Peyer's patch (tissue), 4 donors: Measurements from ENCODE around the gene C3orf22. TPM values are rescaled to one million over a fixed set of nuclear protein-coding genes. Genes with fewer than 3 reads are reported as not detected.
A peak's percentile ranks its signal among the peaks of the same experiment; 100 is the strongest.

Source experiments
- DNase-seq, 3 donors: peaks; one replicate each; pipeline ENCODE4 v3.0.0-alpha.2; 2017 to 2019
- H3K27ac ChIP-seq, 4 donors: fragments of 200-600 bp; sonication (generic); one replicate each; pipeline ENCODE4 v1.5.1; 2016 to 2019
- H3K27me3 ChIP-seq, 2 donors: fragments of 200-600 bp; sonication (generic); one replicate each; pipeline ENCODE4 v1.5.1; 2019
- H3K36me3 ChIP-seq, 3 donors: fragments of 200-600 bp; sonication (generic); one replicate each; pipeline ENCODE4 v1.5.1; 2016 to 2019
- H3K4me1 ChIP-seq, 4 donors: fragments of 200-600 bp; sonication (generic); one replicate each; pipeline ENCODE4 v1.5.1; 2016 to 2019
- H3K4me3 ChIP-seq, 4 donors: fragments of 200-600 bp; sonication (generic); 1 replicate in 3 of 4; 2 replicates in 1 of 4; pipeline ENCODE4 v1.5.1; 2016 to 2019; ENCODE audit warnings: mild to moderate bottlenecking in 1 of 4
- H3K9me3 ChIP-seq, 4 donors: fragments of 200-600 bp; sonication (generic); one replicate each; pipeline ENCODE4 v1.5.1; 2016 to 2019; ENCODE audit warnings: mild to moderate bottlenecking in 1 of 4
- CTCF ChIP-seq, 6 experiments: fragments of 450-650 bp in 4 of 6; fragments of 200-600 bp in 2 of 6; sonication (generic) in 1 of 6; IDR thresholded peaks; one replicate each; pipeline ENCODE4 v1.5.1; 2017 to 2019; ENCODE audit warnings: antibody characterized with exemption in 6 of 6, mild to moderate bottlenecking in 3 of 6, moderate library complexity in 1 of 6
- POLR2A ChIP-seq, 2 donors: fragments of 450-650 bp; IDR thresholded peaks; one replicate each; pipeline ENCODE4 v1.5.1; 2017; ENCODE audit warnings: antibody characterized with exemption in 2 of 2, mild to moderate bottlenecking in 2 of 2, moderate library complexity in 2 of 2
- total RNA-seq, 4 donors: library from RNA; depleted of rRNA; stranded (reverse); fragments of >200 nt; gene quantifications; one replicate each; pipeline ENCODE4 v1.1.0, GENCODE V29; 2016

The C3orf22 gene
- total RNA-seq, 4 donors from 2014 or later = not detected

DNA sequence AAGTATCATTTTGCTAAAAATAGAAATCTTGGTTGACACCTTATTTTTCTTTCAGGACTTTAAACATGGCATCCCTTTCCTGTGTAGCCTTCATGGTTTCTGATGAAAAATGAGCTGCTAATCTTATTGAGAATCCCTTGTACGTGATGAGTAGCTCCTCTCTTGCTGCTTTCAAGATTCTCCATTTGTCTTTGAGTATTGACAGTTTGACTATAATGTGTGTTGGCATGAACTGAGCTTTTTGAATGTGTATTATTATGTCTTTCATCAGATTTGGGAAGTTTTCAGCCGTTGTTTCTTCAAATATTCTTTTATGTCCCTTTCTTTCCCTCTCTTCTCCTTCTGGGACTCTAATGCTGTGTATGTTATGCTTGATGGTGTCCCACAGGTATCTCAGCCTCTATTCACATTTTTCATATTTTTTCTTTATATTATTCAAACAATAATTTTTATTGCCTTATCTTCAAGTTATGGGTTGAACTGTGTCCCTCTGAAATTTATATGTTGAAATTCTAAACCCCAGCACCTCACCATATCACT is 4.1 kb upstream of the C3orf22 start:
- Histone ChIP-seq H3K9me3 (no peaks in the 10 kb centered on the region), H3K27me3 (no peaks in the 10 kb centered on the region), H3K36me3 (no peaks in the 10 kb centered on the region), H3K4me3 (no peak overlapping the region), H3K4me1 (no peaks in the 10 kb centered on the region), H3K27ac (no peak overlapping the region)
- DNase-seq = no peak
- TF ChIP-seq POLR2A (IDR thresholded peaks at IDR 0.05) (no peak), CTCF (IDR thresholded peaks at IDR 0.05) (no peak)

DNA sequence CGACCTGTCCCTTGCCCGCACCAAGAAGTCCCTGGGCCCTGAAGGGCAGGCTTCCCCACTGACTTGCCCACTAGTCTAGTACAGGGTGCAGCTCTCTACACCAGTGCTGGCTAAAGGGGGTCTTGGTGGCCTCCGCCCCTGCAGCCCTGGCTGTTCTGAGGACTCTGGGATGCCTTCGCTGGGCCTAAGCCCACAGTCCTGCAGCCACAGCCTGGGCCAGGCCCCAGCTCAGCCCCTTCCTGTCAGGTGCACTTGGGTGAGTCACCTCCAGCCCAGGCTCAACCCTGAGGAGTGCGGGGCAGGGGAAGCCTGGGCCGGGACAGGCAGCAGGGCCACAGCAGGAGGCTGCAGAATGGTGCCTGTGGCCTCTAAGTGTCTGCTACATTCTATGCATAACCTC is 971 bp downstream of the C3orf22 start:
- H3K27me3 ChIP-seq = no peaks in the 10 kb centered on the region
- H3K4me3 ChIP-seq = no peak overlapping the region
- no peaks in the 10 kb centered on the region for H3K9me3 ChIP-seq
- no peak for TF ChIP-seq CTCF (IDR thresholded peaks at IDR 0.05)
- TF ChIP-seq POLR2A (IDR thresholded peaks at IDR 0.05) = no peak
- H3K4me1 ChIP-seq = no peaks in the 10 kb centered on the region
- no peaks in the 10 kb centered on the region for H3K36me3 ChIP-seq
- H3K27ac ChIP-seq = no peak overlapping the region
- DNase-seq = peak in 1 of 3 donors; percentile 20

- Histone ChIP-seq H3K4me3 (no peak overlapping the region), H3K27ac (no peak overlapping the region), H3K9me3 (no peaks in the 10 kb centered on the region), H3K4me1 (no peaks in the 10 kb centered on the region), H3K27me3 (no peaks in the 10 kb centered on the region), H3K36me3 (no peaks in the 10 kb centered on the region)
- TF ChIP-seq CTCF (IDR thresholded peaks at IDR 0.05) (no peak), POLR2A (IDR thresholded peaks at IDR 0.05) (no peak)
- DNase-seq = peak; percentile 8 to 40 (median 38)
These were observed 1.4 kb downstream of the C3orf22 start for GRCh38 chr3:126557415-126557745.

DNA sequence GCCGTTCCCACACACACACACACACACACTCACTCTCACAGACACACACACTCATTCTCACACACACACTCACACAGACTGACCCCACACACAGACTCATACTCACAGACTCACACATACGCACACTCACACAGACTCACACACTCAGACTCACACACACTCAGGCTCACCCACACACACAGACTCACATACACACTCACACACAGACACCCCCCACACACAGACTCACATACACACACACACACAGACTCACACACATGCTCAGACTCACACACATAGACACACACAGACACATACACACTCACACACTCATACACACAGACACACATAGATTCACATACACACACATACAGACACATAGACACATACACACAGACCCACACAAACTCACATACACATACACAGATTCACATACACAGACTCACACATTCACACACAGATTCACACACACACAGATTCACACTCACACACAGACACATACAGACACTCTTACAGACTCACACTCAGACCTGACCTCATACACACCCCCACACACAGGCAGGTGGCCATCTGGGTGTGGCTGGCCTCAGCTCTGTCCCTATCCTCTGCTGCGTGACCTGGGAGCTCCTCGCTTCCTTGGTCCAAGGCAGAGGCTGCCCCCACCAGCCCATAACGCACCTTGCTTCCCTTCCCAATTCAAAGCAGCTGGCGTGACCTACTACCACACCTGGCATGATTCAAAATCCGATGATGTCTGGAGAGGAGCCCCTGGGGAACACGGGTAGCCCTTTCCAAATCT is 1.9 kb downstream of the C3orf22 start:
- DNase-seq = peak in 2 of 3 donors; percentile 2 to 35
- no peaks in the 10 kb centered on the region for H3K36me3 ChIP-seq
- no peaks in the 10 kb centered on the region for H3K27me3 ChIP-seq
- no peak overlapping the region for H3K4me3 ChIP-seq
- no peak overlapping the region for H3K27ac ChIP-seq
- no peaks in the 10 kb centered on the region for H3K9me3 ChIP-seq
- no peaks in the 10 kb centered on the region for H3K4me1 ChIP-seq
- TF ChIP-seq POLR2A (IDR thresholded peaks at IDR 0.05) (no peak), CTCF (IDR thresholded peaks at IDR 0.05) (no peak)

DNA sequence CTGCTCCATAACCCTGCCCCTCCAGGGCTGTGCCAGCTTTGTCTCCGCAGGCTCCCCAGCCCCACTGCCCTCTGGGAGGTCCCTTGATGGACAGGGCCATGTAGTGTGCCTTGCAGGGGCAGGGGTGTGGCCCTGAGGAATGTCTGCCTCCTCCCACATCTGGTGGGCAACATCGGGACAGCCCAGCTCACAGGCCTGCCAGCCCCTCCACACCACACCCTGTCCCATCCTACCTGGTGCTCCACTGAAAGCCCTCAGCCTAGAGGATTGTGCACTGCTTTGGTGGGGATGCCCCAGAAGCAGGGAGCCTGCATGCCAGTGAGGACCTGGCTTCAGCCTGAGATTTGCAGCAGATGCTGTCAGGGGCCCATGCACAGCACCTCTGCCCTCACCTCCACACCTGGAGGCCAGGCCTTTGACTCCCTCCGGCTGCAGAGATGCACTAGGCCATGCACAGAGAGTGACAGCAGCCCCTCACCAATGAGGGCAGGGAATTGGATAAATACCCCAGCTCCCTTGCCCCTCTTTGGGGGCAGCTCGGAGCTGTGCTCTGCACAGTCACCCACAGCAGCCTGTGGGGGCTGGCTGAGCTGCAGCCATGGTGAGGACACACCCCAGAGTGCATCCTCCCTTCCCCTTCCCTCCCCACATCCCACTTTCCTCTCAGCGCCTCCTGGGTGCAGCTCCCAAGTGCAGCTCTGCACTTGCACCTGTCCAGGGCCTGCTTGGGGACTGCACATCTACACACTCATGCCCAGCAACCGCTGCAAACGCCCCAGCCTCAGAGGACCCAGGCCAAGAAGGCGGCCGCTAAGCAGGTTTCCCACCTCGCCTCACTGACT is 2.7 kb downstream of the C3orf22 start:
- H3K4me3 ChIP-seq = no peak overlapping the region
- DNase-seq = peak in 2 of 3 donors; percentile 4 to 27
- H3K27me3 ChIP-seq = no peaks in the 10 kb centered on the region
- no peaks in the 10 kb centered on the region for H3K9me3 ChIP-seq
- H3K4me1 ChIP-seq = no peaks in the 10 kb centered on the region
- H3K36me3 ChIP-seq = no peaks in the 10 kb centered on the region
- TF ChIP-seq POLR2A (IDR thresholded peaks at IDR 0.05) = no peak
- TF ChIP-seq CTCF (IDR thresholded peaks at IDR 0.05) = no peak
- H3K27ac ChIP-seq = no peak overlapping the region
